COLO668 (cell line): Measurements from ENCODE around the gene AARS2.
A peak's percentile ranks its signal among the peaks of the same experiment; 100 is the strongest.

Experiments used
- DNase-seq: peaks from one replicate; lab custom pipeline; 2025; ENCODE audit not compliant: unreplicated experiment; lab: John Stamatoyannopoulos, UW

Gene AARS2

GRCh38 chr6:44277763-44278162, 35.4 kb downstream of the AARS2 start:
- DNase-seq = no peak

- DNase-seq = no peak
Observed at GRCh38 chr6:44276667-44277640, 36.2 kb downstream of the AARS2 start.

GRCh38 chr6:44275749-44276648, 37.1 kb downstream of the AARS2 start:
- DNase-seq = peak; percentile 69

- no peak for DNase-seq
Observed at GRCh38 chr6:44275271-44275748, 37.8 kb downstream of the AARS2 start.

GRCh38 chr6:44273617-44274016, 39.5 kb downstream of the AARS2 start:
- DNase-seq = no peak

- DNase-seq = no peak
Observed at GRCh38 chr6:44272999-44273566, 40.1 kb downstream of the AARS2 start.

GRCh38 chr6:44272529-44272928, 40.6 kb downstream of the AARS2 start:
- no peak for DNase-seq

GRCh38 chr6:44271914-44272313, 41.2 kb downstream of the AARS2 start:
- DNase-seq = no peak

- no peak for DNase-seq
Observed at GRCh38 chr6:44271406-44271723, 41.8 kb downstream of the AARS2 start.

GRCh38 chr6:44270526-44271405, 42.4 kb downstream of the AARS2 start:
- DNase-seq = no peak

GRCh38 chr6:44269921-44270525, 43.1 kb downstream of the AARS2 start, which contains the start of gene TMEM151B:
TMEM151B (plus strand) TSS chr6:44270450; CDS start chr6:44270743, 293 bp downstream.
- no peak for DNase-seq

GRCh38 chr6:44269178-44269920, 43.8 kb downstream of the AARS2 start:
- no peak for DNase-seq

GRCh38 chr6:44268095-44268628, 45.0 kb downstream of the AARS2 start:
- peak; percentile 36 for DNase-seq

GRCh38 chr6:44267252-44267651, 45.9 kb downstream of the AARS2 start:
- DNase-seq = no peak

GRCh38 chr6:44266347-44266746, 46.8 kb downstream of the AARS2 start:
- DNase-seq = no peak

- no peak for DNase-seq
Observed at GRCh38 chr6:44265722-44266233, 47.4 kb downstream of the AARS2 start.

GRCh38 chr6:44265007-44265721, 48.0 kb downstream of the AARS2 start, which contains the start of gene NFKBIE:
NFKBIE (minus strand) TSS chr6:44265551; CDS start chr6:44265346, 205 bp downstream.
- peak; percentile 87 for DNase-seq
